HepG2 (cell line): ENCODE data around the gene KRTAP10-2. TPM values are rescaled to one million over a fixed set of nuclear protein-coding genes. Genes with fewer than 3 reads are reported as not detected.
A peak's percentile ranks its signal among the peaks of the same experiment; 100 is the strongest.

Experiments used
- CEBPZ ChIP-seq: IDR thresholded peaks from 2 replicates; pipeline ENCODE4 v1.6.1; 2012; ENCODE audit warnings: low read length, improper control_type of control experiment
- CENPT ChIP-seq: sonication (generic); formaldehyde crosslinking; IDR thresholded peaks from 2 replicates; pipeline ENCODE4 v1.8.0; 2022; ENCODE audit warnings: low read depth, mild to moderate bottlenecking, moderate library complexity, missing genetic modification reagents
- CSRNP1 ChIP-seq: sonication (generic); formaldehyde crosslinking; IDR thresholded peaks from 2 replicates; pipeline ENCODE4 v1.8.1; 2023; ENCODE audit warnings: mild to moderate bottlenecking, missing genetic modification reagents
- FOSL1 ChIP-seq: sonication (generic); formaldehyde crosslinking; IDR thresholded peaks from 2 replicates; pipeline ENCODE4 v1.9.0; 2021; ENCODE audit warnings: missing genetic modification reagents, borderline replicate concordance
- GTF3A ChIP-seq: sonication (generic); formaldehyde crosslinking; conservative IDR thresholded peaks from 2 replicates; pipeline ENCODE4 v1.4.0; 2020; ENCODE audit warnings: mild to moderate bottlenecking, missing genetic modification reagents
- GZF1 ChIP-seq: sonication (generic); formaldehyde crosslinking; IDR thresholded peaks from 2 replicates; pipeline ENCODE4 v1.5.1; 2020; ENCODE audit warnings: mild to moderate bottlenecking, missing genetic modification reagents
- RBM22 ChIP-seq: fragments of 200-400 bp; formaldehyde crosslinking; optimal IDR thresholded peaks from 2 replicates; pipeline ENCODE3; 2017; ENCODE audit warnings: mild to moderate bottlenecking, low read length, moderate library complexity
- RERE ChIP-seq: IDR thresholded peaks from 2 replicates; pipeline ENCODE4 v1.6.1; 2016; ENCODE audit warnings: low read depth, missing genetic modification reagents, missing compliant biosample characterization
- REST ChIP-seq, 2 experiments: IDR thresholded peaks; 2 replicates each; pipeline ENCODE4 v1.6.1; 2011 to 2012; ENCODE audit warnings: low read length in 2 of 2, borderline replicate concordance in 1 of 2, low read depth in 1 of 2, mild to moderate bottlenecking in 1 of 2, moderate library complexity in 1 of 2
- SIN3B ChIP-seq: fragments of 150-350 bp; IDR thresholded peaks from 2 replicates; pipeline ENCODE4 v1.6.1; 2014; ENCODE audit warnings: low read length
- ZNF124 ChIP-seq: sonication (generic); formaldehyde crosslinking; IDR thresholded peaks from 2 replicates; pipeline ENCODE4 v1.4.0; 2020; ENCODE audit warnings: missing genetic modification reagents
- ZNF3 ChIP-seq: IDR thresholded peaks from 2 replicates; pipeline ENCODE4 v1.7.0; 2017; ENCODE audit warnings: inconsistent platforms
- ZNF317 ChIP-seq: sonication (generic); formaldehyde crosslinking; IDR thresholded peaks from 2 replicates; pipeline ENCODE4 v1.5.0; 2020; ENCODE audit warnings: mild to moderate bottlenecking, missing genetic modification reagents
- ZNF790 ChIP-seq: sonication (generic); formaldehyde crosslinking; IDR thresholded peaks from 2 replicates; pipeline ENCODE4 v1.8.0; 2022; ENCODE audit warnings: missing genetic modification reagents, mild to moderate bottlenecking, borderline replicate concordance
- ZSCAN12 ChIP-seq: sonication (generic); formaldehyde crosslinking; IDR thresholded peaks from 2 replicates; pipeline ENCODE4 v1.9.0; 2021; ENCODE audit warnings: mild to moderate bottlenecking, missing genetic modification reagents
- polyA plus RNA-seq, 8 experiments: library from polyadenylated mRNA; depleted of rRNA in 3 of 8; stranded (reverse) in 7 of 8; unstranded in 1 of 8; fragments of >200 nt; fragmentation: Illumina TruSeq in 4 of 8; extraction: Trizol in 4 of 8; gene quantifications; 2 replicates each; pipeline versions ENCODE4 v1.2.1 to v1.2.3, GENCODE V29; 2011 to 2016; ENCODE audit warnings: low read depth in 4 of 8, missing spikeins in 1 of 8, mixed read lengths in 1 of 8; ENCODE audit not compliant: insufficient read depth in 1 of 8
- total RNA-seq, 5 experiments: library from RNA; depleted of rRNA; stranded (reverse); fragments of >200 nt; fragmentation: Illumina TruSeq; extraction: Trizol; gene quantifications; 2 replicates each; pipeline ENCODE4 v1.2.3, GENCODE V29; 2016; ENCODE audit warnings: low read depth in 1 of 5

Gene KRTAP10-2
- total and polyA plus RNA-seq, 2 of the 13 experiments (the other 11 are each of a cell fraction or from before 2014, with no cell fraction given): not detected

- TF ChIP-seq CEBPZ: no peak
- no peak for TF ChIP-seq RBM22
- TF ChIP-seq ZNF317 (CRISPR knock-in tag): peak; percentile 48; the same call in 1 of the 2 replicates
- TF ChIP-seq REST (IDR thresholded peaks at IDR 0.05; ENCODE audit: borderline replicate concordance in 1 of 2, low read depth in 1 of 2, low read length in 2 of 2): peak in 1 of 2 experiments; percentile 52; a peak in 1 of 4 replicates
- no peak for TF ChIP-seq FOSL1
- no peak for TF ChIP-seq SIN3B
- TF ChIP-seq ZSCAN12 (CRISPR knock-in tag): no peak
- TF ChIP-seq GZF1 (CRISPR knock-in tag): no peak
- TF ChIP-seq ZNF790: no peak
- 0 out of 2 replicates have a peak, but pooled peaks have one; percentile 18 for TF ChIP-seq RERE (CRISPR knock-in tag)
- no peak for TF ChIP-seq ZNF124 (CRISPR knock-in tag)
- no peak for TF ChIP-seq CSRNP1 (CRISPR knock-in tag)
- TF ChIP-seq CENPT (CRISPR knock-in tag): no peak
- TF ChIP-seq GTF3A (CRISPR knock-in tag): no peak
- TF ChIP-seq ZNF3 (CRISPR knock-in tag): no peak
Measured at GRCh38 chr21:44505673-44506278, 45.5 kb downstream of the KRTAP10-2 start (continued).
